GM18861 (cell line): ENCODE measurements around the gene USP33.
"Not testable (repeated sequence)": the region's sequence is repeated elsewhere in the genome, so short reads cannot be mapped to it uniquely, and the experiment has no call there.

Experiments used
- ATAC-seq: cut with Tn5 transposase; IDR thresholded peaks from one replicate; pipeline ENCODE4 v1.9.1; 2021; ENCODE audit not compliant: unreplicated experiment

USP33 gene

GRCh38 chr1:77741316-77741715 lies 18.3 kb downstream of the USP33 start:
- ATAC-seq: no peak

DNA sequence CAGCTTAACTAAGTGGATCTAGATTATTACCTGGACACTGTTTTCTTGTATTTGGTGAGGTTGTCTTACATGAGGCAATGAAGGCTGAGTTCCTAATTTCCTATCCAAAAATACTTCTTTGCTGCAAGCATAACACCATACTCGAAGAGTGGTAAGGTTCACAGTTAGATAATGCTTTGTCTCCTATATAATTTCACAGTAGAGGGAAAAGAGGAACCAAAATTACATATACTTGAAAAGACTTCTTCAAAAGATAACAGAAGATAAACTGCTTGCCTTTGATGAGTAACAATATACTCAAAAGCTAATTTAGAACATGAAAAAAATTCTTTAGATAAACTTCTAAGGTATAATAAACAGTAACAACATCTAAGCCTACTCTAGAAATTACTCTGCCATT lies 20.4 kb downstream of the USP33 start:
- ATAC-seq: no peak

GRCh38 chr1:77732090-77732489 lies 27.6 kb downstream of the USP33 start:
- ATAC-seq: no peak

GRCh38 chr1:77725706-77726105 lies 33.9 kb downstream of the USP33 start:
- ATAC-seq: no peak

- no peak for ATAC-seq
Observed at GRCh38 chr1:77718181-77718580, 41.5 kb downstream of the USP33 start.

- no peak for ATAC-seq
Observed at GRCh38 chr1:77716065-77716464, 43.6 kb downstream of the USP33 start.

- no peak for ATAC-seq
Observed at GRCh38 chr1:77709727-77710126, 49.9 kb downstream of the USP33 start.

DNA sequence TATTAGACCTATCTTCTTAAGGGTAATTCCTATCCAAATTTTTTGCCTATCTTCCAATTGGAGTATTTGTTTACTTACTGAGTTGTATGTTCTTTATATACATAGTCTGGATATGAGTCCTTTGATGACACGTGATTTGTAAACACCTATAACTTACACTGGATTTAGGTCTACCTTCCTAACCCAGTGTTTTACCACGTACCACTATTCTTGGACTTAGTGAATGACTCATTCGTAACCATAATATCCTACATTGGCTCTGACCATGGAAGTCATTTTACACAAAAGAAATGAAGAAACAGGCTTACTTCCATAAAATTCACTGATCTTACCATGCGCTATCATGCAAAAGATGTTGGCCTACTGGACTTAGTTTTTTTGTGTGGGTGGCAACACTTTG lies 53.3 kb downstream of the USP33 start:
- no peak for ATAC-seq

DNA sequence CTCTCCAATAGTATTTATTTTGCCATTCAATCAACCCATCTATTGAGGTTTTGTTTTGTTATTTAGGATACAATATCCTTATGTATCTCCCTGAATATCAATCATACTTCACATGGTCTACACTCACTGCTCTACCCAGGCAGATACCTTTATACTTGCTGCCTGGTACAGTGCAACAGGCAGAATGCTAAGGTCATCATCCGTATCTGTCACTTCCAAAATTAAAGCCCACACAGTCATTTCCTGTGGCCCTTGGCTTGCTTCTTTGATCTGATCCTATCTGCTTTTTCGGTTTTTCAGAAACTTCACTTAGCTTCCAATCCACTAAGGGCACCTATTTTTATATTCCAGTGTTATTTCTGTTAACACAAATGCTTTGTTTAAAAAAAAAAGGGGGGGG lies 54.9 kb downstream of the USP33 start:
- ATAC-seq: no peak

GRCh38 chr1:77699673-77700072 lies 60.0 kb downstream of the USP33 start:
- ATAC-seq: not testable (repeated sequence)

DNA sequence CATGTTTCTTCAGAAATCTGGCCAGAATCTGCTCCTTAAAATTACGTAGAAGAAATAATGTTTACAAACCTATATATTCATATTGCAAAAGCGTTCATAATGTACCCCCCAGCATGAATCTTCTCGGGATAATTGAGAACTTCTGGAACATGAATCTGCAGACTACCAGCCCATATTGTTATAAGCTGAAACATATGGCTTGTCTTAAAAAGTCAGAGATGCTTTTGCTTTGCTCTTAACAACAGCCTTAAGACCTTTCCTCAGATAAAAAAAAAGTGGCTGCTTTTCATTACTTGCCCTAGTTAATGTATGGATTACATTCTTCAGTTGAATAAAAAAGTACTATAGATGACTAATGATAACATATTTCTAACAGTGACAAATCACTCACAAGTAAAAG lies 62.2 kb downstream of the USP33 start:
- ATAC-seq: no peak

DNA sequence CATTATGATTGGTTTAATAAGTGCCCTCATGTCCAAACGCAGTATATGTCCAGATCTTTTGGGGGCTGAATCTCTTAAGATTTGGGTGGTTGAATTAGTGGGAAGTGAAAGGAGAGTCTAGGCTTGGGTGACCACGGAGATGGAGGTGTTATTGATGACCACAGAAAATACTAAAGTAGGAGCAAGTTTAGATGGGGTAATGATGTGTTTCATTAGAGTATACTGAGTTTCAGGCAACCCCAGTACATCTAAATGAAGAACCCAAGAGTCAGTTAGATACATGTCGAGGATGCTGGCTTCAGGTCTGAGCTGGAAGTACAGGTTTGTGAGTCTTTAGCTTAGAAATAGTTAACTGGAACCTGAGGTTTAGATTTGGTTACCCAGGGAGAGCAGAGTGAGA lies 70.7 kb downstream of the USP33 start:
- peak; percentile 35 for ATAC-seq

GRCh38 chr1:77687519-77687906 lies 72.1 kb downstream of the USP33 start:
- no peak for ATAC-seq

DNA sequence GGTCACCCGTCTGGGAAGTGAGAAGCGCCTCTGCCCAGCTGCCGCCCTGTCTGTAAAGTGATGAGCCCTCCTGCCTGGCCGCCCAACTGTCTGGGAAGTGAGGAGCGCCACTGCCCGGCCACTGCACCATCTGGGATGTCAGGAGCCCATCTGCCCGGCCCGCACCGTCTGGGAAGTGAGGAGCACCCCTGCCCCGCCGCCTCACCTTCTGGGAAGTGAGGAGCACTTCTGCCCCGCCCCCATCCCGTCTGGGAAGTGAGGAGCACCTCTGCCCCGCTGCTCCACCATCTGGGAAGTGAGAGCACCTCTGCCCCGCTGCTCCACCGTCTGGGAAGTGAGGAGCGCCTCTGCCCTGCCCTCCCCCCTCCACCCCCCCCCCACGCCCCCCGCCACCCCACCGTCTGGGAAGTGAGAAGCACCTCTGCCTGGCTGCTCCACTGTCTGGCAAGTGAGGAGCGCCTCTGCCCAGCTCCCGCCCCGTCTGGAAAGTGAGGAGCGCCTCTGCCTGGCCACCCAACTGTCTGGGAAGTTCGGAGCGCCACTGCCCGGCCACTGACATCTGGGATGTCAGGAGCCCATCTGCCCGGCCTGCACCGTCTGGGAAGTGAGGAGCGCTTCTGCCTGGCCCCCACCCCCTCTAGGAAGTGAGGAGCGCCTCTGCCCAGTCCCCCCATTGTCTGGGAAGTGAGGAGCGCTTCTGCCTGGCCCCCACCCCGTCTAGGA lies 72.7 kb downstream of the USP33 start:
- no peak for ATAC-seq

DNA sequence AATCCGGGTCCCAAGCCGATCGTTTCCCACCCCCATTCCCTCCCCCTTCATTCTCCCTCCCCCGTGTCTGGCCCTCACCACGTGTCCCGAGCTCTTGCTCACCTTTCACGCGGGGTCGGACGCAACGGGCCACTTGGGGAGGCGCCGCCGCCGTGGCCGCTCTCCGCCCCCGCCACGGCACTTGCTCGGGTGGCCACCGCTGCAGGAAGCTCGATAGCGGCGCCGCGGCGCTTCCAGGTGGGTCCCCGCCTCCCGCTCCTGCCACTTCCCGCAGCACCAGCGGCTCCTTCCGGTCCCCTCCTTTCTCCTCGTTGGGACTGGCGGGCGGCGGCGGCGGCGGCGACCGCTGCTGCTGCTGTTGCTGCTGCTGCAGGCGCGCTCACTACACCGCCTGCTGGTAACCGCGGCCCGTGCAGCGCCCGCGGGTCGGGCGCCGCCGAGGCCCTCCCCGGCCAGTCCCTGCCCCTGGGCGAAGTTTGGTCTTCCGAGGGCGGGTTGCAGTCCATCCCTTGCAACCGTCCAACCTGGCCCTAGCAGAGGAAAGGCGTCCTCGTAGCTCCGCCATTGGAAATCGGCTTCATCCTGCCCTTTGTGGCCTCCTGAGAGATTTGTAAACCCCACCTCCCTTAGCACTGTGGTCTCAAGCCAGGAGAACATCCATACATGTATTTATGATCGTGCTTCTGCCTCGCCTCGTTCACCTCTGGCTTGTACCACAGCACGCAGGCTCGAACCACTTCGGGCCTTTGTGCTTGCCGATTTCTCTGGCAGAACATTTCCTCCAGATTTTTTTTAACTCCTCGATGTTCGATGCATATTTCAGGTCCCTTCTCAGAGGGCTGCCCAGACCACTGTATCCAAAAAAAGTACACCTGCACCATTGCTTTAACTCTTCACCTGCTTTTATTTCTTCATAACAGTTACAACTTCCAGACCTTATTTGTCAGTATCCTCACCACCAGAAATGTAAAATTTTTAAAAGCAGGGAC lies 76.2 kb downstream of the USP33 start:
- peak; percentile 62 for ATAC-seq

DNA sequence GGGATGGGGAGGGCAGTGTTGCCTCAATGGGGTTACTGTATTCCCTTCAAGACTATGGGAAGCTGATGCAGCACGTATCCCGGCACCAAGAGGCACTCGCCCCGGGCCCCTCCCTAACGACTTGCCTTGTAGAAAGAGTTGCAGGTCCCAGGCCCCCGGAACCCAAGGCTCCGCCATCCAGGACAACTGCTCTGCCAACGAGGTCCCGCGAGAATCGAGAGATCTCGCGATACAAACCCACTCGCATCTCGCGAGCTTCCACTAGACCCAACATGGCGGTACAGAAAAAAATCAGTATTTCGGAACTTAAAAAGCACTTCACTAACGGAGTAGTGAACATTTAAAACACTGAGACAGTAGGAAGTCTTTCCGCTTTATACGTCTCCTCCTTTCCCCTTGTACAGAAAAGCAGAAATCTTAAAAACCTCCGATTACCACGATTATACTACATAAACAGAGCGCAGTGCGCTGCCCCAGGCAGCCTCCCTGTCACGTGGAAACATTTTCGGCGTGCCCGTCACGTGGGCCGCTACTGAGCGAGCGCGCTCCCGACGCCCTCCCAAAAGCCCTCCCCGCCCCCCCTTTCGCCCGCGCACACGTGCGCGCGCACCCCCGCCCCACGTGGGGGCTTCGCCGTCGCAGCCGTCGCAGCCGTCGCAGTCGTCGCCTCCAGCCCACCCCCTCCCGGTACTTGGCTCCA lies 77.0 kb downstream of the USP33 start, which contains the start of gene ZZZ3:
Gene ZZZ3, minus strand, starts transcription at position 199 of the 700 bp plus-strand sequence. CDS start 49,304 bp downstream, outside the sequence.
- ATAC-seq: peak; percentile 74

DNA sequence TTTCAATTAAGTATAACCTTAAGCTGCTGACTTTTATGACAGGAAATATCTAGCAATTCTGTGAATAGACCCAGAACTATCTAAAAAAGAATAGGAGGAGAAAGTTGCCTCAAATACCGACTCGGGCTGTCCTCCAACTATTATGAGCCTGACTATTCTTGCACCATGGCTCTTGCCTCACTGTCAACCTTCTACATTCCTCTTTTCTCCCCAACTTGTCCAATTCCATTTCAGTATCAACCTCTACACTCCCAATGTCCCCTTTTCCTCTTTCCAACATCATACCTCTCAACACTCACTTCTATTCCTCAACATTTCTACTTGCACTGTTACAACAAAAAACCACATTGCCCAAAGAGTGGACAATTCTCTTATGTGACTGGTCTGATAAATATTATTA lies 79.5 kb downstream of the USP33 start:
- no peak for ATAC-seq

GRCh38 chr1:77678660-77679610 lies 80.7 kb downstream of the USP33 start:
- ATAC-seq: no peak

DNA sequence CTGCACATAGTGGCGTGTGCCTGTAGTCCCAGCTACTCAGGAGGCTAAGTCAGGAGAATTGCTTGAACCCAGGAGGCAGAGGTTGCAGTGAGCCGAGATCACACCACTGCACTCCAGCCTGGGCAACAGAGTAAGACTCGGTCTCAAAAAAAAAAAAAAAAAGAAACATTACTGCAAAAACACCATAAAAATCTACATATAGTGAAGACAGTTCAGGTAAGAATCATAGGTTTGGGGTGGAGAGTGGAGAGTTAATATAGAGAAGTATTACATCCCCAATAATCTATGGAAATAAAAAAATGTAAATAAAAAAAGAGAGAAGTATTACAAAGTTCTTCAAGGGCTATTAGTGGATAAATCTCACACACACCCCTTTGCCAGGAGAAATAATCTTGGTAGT lies 84.8 kb downstream of the USP33 start:
- not testable (repeated sequence) for ATAC-seq

DNA sequence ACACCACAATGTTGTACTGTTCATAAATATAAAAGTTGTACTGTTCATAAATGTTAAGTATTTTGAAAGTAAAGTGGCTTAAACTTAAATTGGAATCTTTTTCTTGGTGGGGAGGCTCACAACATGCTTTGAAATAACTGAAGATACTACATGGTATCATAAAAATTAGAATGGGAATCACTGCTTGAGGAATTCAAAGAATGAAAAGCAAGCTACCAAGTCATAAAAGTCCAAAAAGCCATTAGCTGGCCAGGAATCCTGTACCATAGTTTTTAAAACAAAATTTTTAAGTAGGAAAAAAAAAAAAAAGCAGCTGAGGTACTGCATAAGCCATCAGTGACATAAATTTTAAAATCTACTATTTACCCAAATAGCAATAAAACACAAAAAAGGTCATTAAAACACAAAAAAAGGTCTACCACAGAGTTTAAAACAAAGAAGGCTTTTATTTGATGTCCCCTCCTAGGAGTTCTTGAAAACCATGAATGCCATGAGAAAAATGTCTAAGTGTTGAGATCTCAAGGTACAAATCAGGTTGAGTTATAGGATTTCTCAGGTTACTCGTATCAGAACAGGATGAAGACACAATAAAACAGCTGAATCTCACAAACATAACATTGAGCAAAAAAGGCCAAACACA lies 85.8 kb downstream of the USP33 start:
- no peak for ATAC-seq
